ENCODE data around the gene SLC35B2. TPM values are rescaled to one million over a fixed set of nuclear protein-coding genes. Genes with fewer than 3 reads are reported as not detected.

The SLC35B2 gene
- total RNA-seq, 1 donor: 60.8 TPM

DNA sequence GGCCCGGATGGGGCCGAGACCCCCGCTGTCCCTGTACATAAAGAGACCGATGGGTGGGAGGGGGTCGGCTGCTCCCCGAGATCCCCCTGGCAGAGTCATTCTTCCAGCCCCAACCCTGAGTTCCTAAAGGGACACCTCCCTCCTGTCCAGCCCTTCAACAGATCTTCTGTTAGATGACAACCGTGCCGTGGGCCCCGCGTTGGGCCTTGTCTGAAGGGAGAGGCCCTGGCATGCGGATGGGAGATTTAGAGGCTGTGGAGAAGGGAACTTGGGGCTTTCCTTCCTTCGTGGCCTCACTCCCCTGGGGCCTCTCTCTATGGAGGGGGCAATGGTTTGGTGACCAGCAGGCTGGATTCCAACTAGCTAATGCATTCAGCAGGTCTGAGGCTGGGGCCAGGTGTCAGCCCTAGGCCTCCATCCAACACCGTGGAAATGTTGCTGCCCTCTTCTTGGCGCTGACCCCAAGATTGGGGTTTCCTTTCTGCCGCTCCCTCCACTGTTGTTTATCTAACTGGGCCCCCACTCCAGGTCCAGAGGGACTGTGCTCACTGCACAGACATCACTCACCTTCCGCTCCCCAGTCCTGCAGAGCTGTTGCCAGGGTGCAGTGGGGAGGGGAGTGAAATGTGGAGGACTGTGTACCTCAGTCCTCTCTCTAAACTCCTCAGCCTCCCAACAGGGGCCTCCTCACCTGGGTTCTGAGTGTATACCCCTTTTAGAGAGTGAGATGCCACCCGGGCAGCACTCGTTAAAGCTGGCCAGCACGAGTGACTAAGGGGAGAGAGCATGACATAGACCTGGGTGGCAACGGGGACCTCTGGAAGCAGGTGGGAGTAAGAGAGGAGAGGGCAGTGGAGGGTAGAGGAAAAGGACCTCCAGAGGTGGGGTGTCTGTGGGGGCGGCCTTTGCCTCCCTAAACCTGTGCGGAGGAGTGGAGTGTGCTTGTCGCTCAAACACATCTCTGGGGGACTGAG, 19.6 kb upstream of the SLC35B2 start:
- no peak for DNase-seq (ENCODE audit: low read depth)
- TF ChIP-seq, protein P1, sequence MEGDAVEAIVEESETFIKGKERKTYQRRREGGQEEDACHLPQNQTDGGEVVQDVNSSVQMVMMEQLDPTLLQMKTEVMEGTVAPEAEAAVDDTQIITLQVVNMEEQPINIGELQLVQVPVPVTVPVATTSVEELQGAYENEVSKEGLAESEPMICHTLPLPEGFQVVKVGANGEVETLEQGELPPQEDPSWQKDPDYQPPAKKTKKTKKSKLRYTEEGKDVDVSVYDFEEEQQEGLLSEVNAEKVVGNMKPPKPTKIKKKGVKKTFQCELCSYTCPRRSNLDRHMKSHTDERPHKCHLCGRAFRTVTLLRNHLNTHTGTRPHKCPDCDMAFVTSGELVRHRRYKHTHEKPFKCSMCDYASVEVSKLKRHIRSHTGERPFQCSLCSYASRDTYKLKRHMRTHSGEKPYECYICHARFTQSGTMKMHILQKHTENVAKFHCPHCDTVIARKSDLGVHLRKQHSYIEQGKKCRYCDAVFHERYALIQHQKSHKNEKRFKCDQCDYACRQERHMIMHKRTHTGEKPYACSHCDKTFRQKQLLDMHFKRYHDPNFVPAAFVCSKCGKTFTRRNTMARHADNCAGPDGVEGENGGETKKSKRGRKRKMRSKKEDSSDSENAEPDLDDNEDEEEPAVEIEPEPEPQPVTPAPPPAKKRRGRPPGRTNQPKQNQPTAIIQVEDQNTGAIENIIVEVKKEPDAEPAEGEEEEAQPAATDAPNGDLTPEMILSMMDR (IDR thresholded peaks at IDR 0.05; ENCODE audit: insufficient read depth, low read length): no peak
- H3K4me3 ChIP-seq (ENCODE audit: low read depth, low read length): no peak overlapping the region

DNA sequence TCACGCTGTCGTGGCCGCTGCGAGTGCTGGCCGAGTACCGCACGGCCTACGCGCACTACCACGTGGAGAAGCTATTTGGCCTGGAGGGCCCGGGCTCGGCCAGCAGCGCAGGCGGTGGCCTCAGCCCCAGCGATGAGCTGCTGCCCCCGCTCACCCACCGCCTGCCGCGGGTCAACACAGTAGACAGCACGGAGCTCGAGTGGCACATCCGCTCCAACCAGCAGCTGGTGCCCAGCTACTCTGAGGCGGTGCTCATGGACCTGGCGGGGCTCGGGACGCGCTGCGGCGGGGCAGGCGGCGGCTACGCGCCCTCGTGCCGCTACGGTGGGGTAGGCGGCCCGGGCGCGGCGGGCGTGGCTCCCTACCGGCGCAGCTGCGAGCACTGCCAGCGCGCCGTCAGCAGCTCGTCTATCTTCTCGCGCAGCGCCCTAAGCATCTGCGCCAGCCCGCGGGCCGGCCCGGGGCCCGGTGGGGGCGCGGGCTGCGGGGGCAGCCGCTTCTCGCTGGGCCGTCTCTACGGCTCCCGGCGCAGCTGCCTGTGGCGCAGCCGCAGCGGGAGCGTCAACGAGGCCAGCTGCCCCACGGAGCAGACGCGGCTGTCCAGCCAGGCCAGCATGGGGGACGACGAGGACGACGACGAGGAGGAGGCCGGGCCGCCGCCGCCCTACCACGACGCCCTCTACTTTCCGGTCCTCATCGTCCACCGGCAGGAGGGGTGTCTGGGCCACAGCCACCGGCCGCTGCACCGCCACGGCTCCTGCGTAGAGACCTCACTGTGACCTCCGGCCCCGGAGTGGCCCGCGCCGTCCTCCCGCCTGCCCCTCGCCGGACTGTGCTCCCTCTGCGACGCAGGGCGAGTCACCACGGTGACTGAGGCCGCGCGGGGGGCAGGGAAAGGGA, 18.7 kb upstream of the SLC35B2 start:
- H3K4me3 ChIP-seq (ENCODE audit: low read depth, low read length): no peak overlapping the region
- DNase-seq (ENCODE audit: low read depth): no peak
- TF ChIP-seq, protein P1 (IDR thresholded peaks at IDR 0.05; ENCODE audit: insufficient read depth, low read length): no peak

DNA sequence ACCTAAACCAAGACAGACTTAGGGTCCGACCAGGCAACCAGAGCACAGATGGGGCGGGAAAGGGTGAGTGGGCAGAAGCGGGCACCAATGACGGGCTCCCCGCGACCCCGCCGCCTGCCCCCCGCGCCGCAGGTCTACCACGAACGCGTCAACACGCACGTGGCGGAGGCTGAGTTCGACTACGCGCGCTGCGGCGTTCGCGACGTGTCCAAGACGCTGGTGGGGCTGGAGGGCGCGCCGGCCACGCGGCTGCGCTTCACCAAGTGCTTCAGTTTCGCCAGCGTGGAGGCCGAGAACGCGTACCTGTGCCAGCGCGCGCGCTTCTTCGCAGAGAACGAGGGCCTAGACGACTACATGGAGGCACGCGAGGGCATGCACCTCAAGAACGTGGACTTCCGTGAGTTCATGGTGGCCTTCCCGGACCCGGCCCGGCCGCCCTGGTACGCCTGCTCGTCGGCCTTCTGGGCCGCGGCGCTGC, 18.0 kb upstream of the SLC35B2 start:
- TF ChIP-seq, protein P1 (IDR thresholded peaks at IDR 0.05; ENCODE audit: insufficient read depth, low read length): no peak
- DNase-seq (ENCODE audit: low read depth): no peak
- H3K4me3 ChIP-seq (ENCODE audit: low read depth, low read length): no peak overlapping the region

DNA sequence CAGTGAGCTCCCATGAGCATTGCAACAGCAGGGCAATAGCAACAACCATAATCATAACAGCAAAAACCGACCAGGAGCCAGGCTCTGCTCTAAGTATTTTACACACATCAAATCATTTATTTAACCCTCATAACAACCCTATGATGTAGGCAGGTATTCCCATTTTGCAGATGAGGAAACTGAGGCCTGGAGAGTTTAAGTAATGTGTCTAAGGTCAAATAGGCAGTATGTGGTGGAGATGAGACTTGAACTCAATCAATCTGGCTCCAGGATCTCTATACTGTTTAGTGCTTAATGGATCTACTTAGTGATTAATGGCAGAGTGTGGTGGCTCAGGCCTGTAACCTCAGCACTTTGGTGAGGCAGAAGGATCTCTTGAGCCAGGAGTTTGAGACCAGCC, 16.3 kb upstream of the SLC35B2 start:
- H3K4me3 ChIP-seq (ENCODE audit: low read depth, low read length): no peak overlapping the region
- DNase-seq (ENCODE audit: low read depth): no peak
- TF ChIP-seq, protein P1 (IDR thresholded peaks at IDR 0.05; ENCODE audit: insufficient read depth, low read length): no peak

DNA sequence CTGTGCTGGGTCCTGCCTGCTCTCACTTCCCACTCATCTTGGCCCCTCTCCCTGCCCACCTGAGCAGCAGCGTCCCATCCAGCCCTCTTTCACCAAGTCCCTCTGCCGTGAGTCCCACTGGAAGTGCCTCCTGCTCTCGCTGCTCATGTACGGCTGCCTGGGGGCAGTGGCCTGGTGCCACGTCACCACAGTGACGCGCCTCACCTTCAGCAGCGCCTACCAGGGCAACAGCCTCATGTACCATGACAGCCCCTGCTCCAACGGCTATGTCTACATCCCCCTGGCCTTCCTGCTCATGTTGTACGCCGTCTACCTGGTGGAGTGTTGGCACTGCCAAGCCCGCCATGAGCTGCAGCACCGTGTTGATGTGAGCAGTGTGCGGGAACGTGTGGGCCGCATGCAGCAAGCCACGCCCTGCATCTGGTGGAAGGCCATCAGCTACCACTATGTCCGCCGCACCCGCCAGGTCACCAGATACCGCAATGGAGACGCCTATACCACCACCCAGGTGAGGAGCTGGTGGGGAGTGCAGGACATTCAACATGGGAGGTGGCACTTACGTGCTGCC, 15.8 kb upstream of the SLC35B2 start:
- no peak overlapping the region for H3K4me3 ChIP-seq (ENCODE audit: low read depth, low read length)
- TF ChIP-seq, protein P1 (IDR thresholded peaks at IDR 0.05; ENCODE audit: insufficient read depth, low read length): no peak
- no peak for DNase-seq (ENCODE audit: low read depth)

DNA sequence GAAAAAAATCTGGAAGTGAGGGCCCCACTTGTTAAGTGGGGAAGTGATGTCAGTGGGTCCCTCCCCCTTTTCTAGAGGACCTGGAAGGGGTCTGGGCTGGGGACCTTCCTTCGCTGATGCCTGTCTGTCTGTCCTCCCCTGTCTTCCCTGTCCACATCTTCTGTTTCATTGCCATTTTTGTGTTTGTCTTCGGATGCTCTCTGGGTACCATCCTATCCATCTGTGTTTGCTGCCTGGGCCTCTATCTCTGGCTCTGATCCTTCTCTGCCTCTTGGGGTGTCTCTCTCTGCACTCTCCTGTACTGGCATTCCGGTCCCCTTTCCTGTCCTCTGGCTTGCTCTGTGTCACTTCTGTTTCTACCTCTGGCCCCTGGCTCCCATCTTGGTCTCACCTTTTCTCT, 15.2 kb upstream of the SLC35B2 start:
- TF ChIP-seq, protein P1 (IDR thresholded peaks at IDR 0.05; ENCODE audit: insufficient read depth, low read length): no peak
- H3K4me3 ChIP-seq (ENCODE audit: low read depth, low read length): no peak overlapping the region
- DNase-seq (ENCODE audit: low read depth): no peak

All from fibroblast of the aortic adventitia (primary cell).